ENCODE data around the gene PTPRE. TPM values are rescaled to one million over a fixed set of nuclear protein-coding genes. Genes with fewer than 3 reads are reported as not detected.

Gene PTPRE
- polyA plus RNA-seq, 1 donor (not counting 4 experiments of a cell fraction or from before 2014, with no cell fraction given): 15.1 TPM

DNA sequence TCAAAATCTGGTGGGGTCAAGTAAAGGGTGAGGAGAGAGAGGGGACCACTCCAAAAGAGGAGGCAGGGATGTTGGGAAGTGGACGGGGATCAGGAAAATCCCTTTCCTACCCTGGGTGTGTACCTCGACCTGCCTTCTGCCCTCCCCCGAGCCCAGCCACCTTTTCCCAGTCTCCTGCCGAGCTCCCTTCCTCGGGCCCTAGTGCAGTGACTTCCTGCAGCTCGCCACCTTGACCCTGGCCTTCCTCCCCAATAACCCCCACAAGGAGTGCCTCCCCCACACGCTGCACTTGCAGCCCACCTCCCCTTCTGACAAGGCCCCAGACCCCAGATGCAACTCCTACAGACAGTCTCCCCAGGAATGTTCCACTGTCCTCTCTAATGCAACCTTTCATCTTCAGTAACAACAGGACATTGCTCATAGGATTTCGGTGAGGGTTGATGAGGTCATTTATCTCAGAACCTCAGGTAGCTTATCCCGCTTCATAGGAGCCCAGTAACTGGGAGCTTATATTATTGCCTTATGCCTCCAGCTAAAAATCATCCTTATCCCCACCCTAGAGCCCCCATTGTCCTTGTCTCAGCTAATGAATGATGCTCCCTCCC lies 129.2 kb downstream of the PTPRE start:
- Histone ChIP-seq H3K79me2 (ENCODE audit: control insufficient read depth, insufficient read depth, low read length) (no peaks in the 10 kb centered on the region), H3K4me3 (ENCODE audit: control insufficient read depth in 2 of 3, extremely low read depth in 1 of 3, insufficient read depth in 2 of 3, low read depth in 1 of 3, low read length in 3 of 3) (no peak overlapping the region), H3K27me3 (ENCODE audit: control insufficient read depth, extremely low read depth, insufficient read depth, low read length) (no peaks in the 10 kb centered on the region), H3K27ac (ENCODE audit: control insufficient read depth, insufficient read depth, low read length) (no peak overlapping the region), H4K20me1 (ENCODE audit: control insufficient read depth, extremely low read depth, insufficient read depth, low read length) (no peaks in the 10 kb centered on the region), H3K4me1 (ENCODE audit: control insufficient read depth, extremely low read depth, insufficient read depth, low read length) (peaks cover 5% of the 10 kb centered on the region), H3K36me3 (ENCODE audit: control insufficient read depth in 2 of 2, extremely low read depth in 1 of 2, insufficient read depth in 2 of 2, low read length in 2 of 2) (no peaks in the 10 kb centered on the region), H2AFZ (ENCODE audit: control insufficient read depth, low read length) (no peak overlapping the region), H3K9me1 (ENCODE audit: control insufficient read depth, extremely low read depth, insufficient read depth, low read length) (no peaks in the 10 kb centered on the region), H3K9me3 (ENCODE audit: control insufficient read depth, low read depth, low read length) (no peaks in the 10 kb centered on the region), H3K4me2 (ENCODE audit: control insufficient read depth, extremely low read depth, insufficient read depth, low read depth, low read length) (no peak overlapping the region), H3K9ac (ENCODE audit: control insufficient read depth, extremely low read depth, insufficient read depth, low read length) (no peak overlapping the region)
- FAIRE-seq (no peak), DNase-seq (ENCODE audit: low read depth, low spot score) (no peak)
- dilution Hi-C loops (cut with MboI; ENCODE audit: extremely low pct_ligation_motif_present, low sequenced_read_pairs): no loop called here
- TF ChIP-seq EZH2 (IDR thresholded peaks at IDR 0.05; ENCODE audit: low read length): no peak
- TF ChIP-seq, protein P1, sequence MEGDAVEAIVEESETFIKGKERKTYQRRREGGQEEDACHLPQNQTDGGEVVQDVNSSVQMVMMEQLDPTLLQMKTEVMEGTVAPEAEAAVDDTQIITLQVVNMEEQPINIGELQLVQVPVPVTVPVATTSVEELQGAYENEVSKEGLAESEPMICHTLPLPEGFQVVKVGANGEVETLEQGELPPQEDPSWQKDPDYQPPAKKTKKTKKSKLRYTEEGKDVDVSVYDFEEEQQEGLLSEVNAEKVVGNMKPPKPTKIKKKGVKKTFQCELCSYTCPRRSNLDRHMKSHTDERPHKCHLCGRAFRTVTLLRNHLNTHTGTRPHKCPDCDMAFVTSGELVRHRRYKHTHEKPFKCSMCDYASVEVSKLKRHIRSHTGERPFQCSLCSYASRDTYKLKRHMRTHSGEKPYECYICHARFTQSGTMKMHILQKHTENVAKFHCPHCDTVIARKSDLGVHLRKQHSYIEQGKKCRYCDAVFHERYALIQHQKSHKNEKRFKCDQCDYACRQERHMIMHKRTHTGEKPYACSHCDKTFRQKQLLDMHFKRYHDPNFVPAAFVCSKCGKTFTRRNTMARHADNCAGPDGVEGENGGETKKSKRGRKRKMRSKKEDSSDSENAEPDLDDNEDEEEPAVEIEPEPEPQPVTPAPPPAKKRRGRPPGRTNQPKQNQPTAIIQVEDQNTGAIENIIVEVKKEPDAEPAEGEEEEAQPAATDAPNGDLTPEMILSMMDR (optimal IDR thresholded peaks at IDR 0.05 in 1 of 3, IDR thresholded peaks at IDR 0.05 in 1 of 3, conservative IDR thresholded peaks at IDR 0.05 in 1 of 3; ENCODE audit: extremely low read depth in 1 of 3, insufficient read depth in 2 of 3, low read length in 3 of 3): no peak

DNA sequence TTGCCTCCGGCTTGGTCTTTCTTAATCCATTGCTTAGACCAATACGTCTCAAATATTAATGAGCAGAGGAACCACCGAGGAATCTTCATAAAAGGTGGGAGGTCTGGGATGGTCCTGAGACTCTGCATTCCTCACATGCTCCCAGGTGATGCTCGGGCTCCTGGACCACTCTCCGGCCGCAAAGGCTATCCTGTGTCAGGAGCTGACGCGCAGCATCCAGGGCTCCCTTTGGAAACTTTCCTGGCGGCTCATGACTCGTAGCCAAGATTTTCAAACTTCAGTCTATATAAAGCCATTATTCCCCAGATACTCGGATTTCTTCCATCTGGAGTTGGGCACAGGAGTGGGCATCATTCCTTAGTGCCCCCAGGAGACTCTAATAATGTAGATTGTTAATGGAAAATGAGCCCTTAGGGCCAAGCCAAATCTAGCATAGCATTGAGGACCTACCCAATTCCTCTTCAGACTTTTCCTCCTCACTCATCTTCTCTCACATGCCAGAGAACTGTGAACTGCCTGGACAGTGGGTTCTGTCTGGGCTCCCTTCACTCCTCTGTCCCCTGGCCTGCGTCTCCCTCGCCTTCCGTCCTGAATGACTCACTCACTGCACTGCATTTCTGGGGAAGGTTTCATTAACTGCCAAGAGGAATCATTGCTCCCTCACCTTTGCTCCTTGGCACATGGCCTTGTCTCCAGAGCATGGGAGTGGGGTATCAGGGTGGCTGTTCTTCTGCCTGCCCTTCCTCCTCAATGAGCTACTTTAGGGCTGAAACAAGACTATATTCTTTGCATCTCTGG lies 130.0 kb downstream of the PTPRE start:
- peak overlapping the region; percentile 6 for H2AFZ ChIP-seq (ENCODE audit: control insufficient read depth, low read length)

More for the DNA sequence above, 130.0 kb downstream of the PTPRE start:
- no peaks in the 10 kb centered on the region for H4K20me1 ChIP-seq (ENCODE audit: control insufficient read depth, extremely low read depth, insufficient read depth, low read length)
- no peak overlapping the region for H3K4me3 ChIP-seq (ENCODE audit: control insufficient read depth in 2 of 3, extremely low read depth in 1 of 3, insufficient read depth in 2 of 3, low read depth in 1 of 3, low read length in 3 of 3)
- peaks cover 5% of the 10 kb centered on the region for H3K4me1 ChIP-seq (ENCODE audit: control insufficient read depth, extremely low read depth, insufficient read depth, low read length)
- peak overlapping the region; percentile 22 for H3K4me2 ChIP-seq (ENCODE audit: control insufficient read depth, extremely low read depth, insufficient read depth, low read depth, low read length)
- no peaks in the 10 kb centered on the region for H3K9me3 ChIP-seq (ENCODE audit: control insufficient read depth, low read depth, low read length)
- no peaks in the 10 kb centered on the region for H3K9me1 ChIP-seq (ENCODE audit: control insufficient read depth, extremely low read depth, insufficient read depth, low read length)
- H3K27me3 ChIP-seq (ENCODE audit: control insufficient read depth, extremely low read depth, insufficient read depth, low read length): no peaks in the 10 kb centered on the region
- peak; percentile 87 for FAIRE-seq
- DNase-seq (ENCODE audit: low read depth, low spot score): no peak
- H3K9ac ChIP-seq (ENCODE audit: control insufficient read depth, extremely low read depth, insufficient read depth, low read length): no peak overlapping the region
- TF ChIP-seq EZH2 (IDR thresholded peaks at IDR 0.05; ENCODE audit: low read length): no peak
- TF ChIP-seq, protein P1 (optimal IDR thresholded peaks at IDR 0.05 in 1 of 3, IDR thresholded peaks at IDR 0.05 in 1 of 3, conservative IDR thresholded peaks at IDR 0.05 in 1 of 3; ENCODE audit: extremely low read depth in 1 of 3, insufficient read depth in 2 of 3, low read length in 3 of 3): no peak
- dilution Hi-C loops (cut with MboI; ENCODE audit: extremely low pct_ligation_motif_present, low sequenced_read_pairs): no loop called here
- H3K79me2 ChIP-seq (ENCODE audit: control insufficient read depth, insufficient read depth, low read length): no peaks in the 10 kb centered on the region
- no peak overlapping the region for H3K27ac ChIP-seq (ENCODE audit: control insufficient read depth, insufficient read depth, low read length)
- H3K36me3 ChIP-seq (ENCODE audit: control insufficient read depth in 2 of 2, extremely low read depth in 1 of 2, insufficient read depth in 2 of 2, low read length in 2 of 2): no peaks in the 10 kb centered on the region

All from keratinocyte (primary cell).